HepG2 (cell line): ENCODE measurements around the gene CAMTA1. TPM values are rescaled to one million over a fixed set of nuclear protein-coding genes. Genes with fewer than 3 reads are reported as not detected.

Experiments used
- ATAC-seq: fragments of 200-7000 bp; cut with Tn5 transposase; 3 replicates; pipeline ENCODE4 v1.9.1; 2020; ENCODE audit warnings: mild to moderate bottlenecking, moderate library complexity
- BruUV-seq: library from RNA; stranded (reverse); fragments of 400-500 nt; replicated peaks from 2 replicates; lab custom pipeline; 2021; lab: Mats Ljungman, UMichigan
- CTCF ChIA-PET: fragments of 300-600 bp; formaldehyde crosslinking; extraction: SDS; loops from one replicate; lab custom pipeline; 2021; ENCODE audit warnings: low total read pairs, inconsistent platforms, low intra/inter-chr PET ratio; lab: Yijun Ruan, JAX
- POLR2A ChIA-PET: fragments of 350-600 bp; sonication (Branson Sonifier 250); formaldehyde crosslinking; loops from one replicate; lab custom pipeline; 2020; ENCODE audit warnings: antibody characterized with exemption, inconsistent platforms; lab: Yijun Ruan, JAX
- DNase-seq: peaks from one replicate; pipeline ENCODE4 v3.0.0-alpha.2; 2015; ENCODE audit warnings: low spot score
- FAIRE-seq: peaks from 3 replicates; lab custom pipeline; 2011; peaks lifted over from hg19 to GRCh38; lab: Jason Lieb, UNC
- H2AFZ ChIP-seq: one replicate; pipeline ENCODE4 v1.6.1; 2011; ENCODE audit warnings: low read length, inconsistent platforms
- H3K27ac ChIP-seq: fragments of 300-600 bp; 3 replicates; pipeline ENCODE4 v1.8.0; 2011; ENCODE audit warnings: mixed run types, mild to moderate bottlenecking, mixed read lengths, low read length, inconsistent platforms; ENCODE audit not compliant: insufficient read depth; ENCODE audit errors: extremely low read length
- H3K27me3 ChIP-seq, 2 experiments: fragments of 200-600 bp in 1 of 2; 2 replicates in 1 of 2; 3 replicates in 1 of 2; pipeline versions ENCODE4 v1.6.0 to v1.8.0; 2011; ENCODE audit warnings: low read length in 2 of 2, mild to moderate bottlenecking in 2 of 2, moderate library complexity in 2 of 2, inconsistent platforms in 1 of 2; ENCODE audit not compliant: insufficient read depth in 2 of 2, control insufficient read depth in 1 of 2
- H3K36me3 ChIP-seq, 2 experiments: fragments of 200-600 bp in 1 of 2; replicated peaks in 1 of 2; 2 replicates in 1 of 2; 3 replicates in 1 of 2; pipeline versions ENCODE4 v1.5.1 to v1.8.0; 2011; ENCODE audit warnings: low read length in 2 of 2, inconsistent platforms in 1 of 2; ENCODE audit not compliant: insufficient read depth in 2 of 2, control insufficient read depth in 1 of 2
- H3K4me1 ChIP-seq: 2 replicates; pipeline ENCODE4 v1.5.1; 2012; ENCODE audit warnings: low read length, inconsistent platforms; ENCODE audit not compliant: insufficient read depth
- H3K4me2 ChIP-seq: 2 replicates; pipeline ENCODE4 v1.6.0; 2011; ENCODE audit warnings: low read depth, low read length, inconsistent platforms
- H3K4me3 ChIP-seq, 3 experiments: fragments of 200-600 bp in 1 of 3; sonication (generic), shearing (Covaris generic) in 1 of 3; replicated peaks in 1 of 3; 2 replicates each; pipeline ENCODE4 v1.5.1; 2011 to 2016; ENCODE audit warnings: low read length in 3 of 3, inconsistent platforms in 2 of 3, low read depth in 2 of 3, mild to moderate bottlenecking in 2 of 3, control low read depth in 1 of 3, mixed read lengths in 1 of 3; ENCODE audit not compliant: insufficient read depth in 1 of 3
- H3K79me2 ChIP-seq: one replicate; pipeline ENCODE4 v1.6.1; 2011; ENCODE audit warnings: low read length, inconsistent platforms; ENCODE audit not compliant: insufficient read depth
- H3K9ac ChIP-seq: 2 replicates; pipeline ENCODE4 v1.6.0; 2011; ENCODE audit warnings: mild to moderate bottlenecking, low read depth, low read length, inconsistent platforms; ENCODE audit not compliant: insufficient read depth
- H3K9me3 ChIP-seq: 2 replicates; pipeline ENCODE4 v1.5.1; 2012; ENCODE audit warnings: mild to moderate bottlenecking, low read length
- H4K20me1 ChIP-seq: 2 replicates; pipeline ENCODE4 v1.6.0; 2011; ENCODE audit warnings: inconsistent platforms, mild to moderate bottlenecking, low read length, moderate library complexity; ENCODE audit not compliant: insufficient read depth
- CEBPB ChIP-seq: IDR thresholded peaks from 2 replicates; pipeline ENCODE4 v1.6.1; 2011; ENCODE audit warnings: low read depth, low read length, improper control_type of control experiment, borderline replicate concordance
- CEBPG ChIP-seq: IDR thresholded peaks from 2 replicates; pipeline ENCODE4 v1.6.1; 2016
- CTCF ChIP-seq: sonication (generic); formaldehyde crosslinking; IDR thresholded peaks from 2 replicates; pipeline ENCODE4 v1.5.0; 2020; ENCODE audit warnings: mild to moderate bottlenecking, missing genetic modification reagents, moderate library complexity
- FUBP1 ChIP-seq: sonication (generic); formaldehyde crosslinking; IDR thresholded peaks from 2 replicates; pipeline ENCODE4 v1.5.1; 2020; ENCODE audit warnings: missing genetic modification reagents, mild to moderate bottlenecking, borderline replicate concordance
- GFI1 ChIP-seq: sonication (generic); formaldehyde crosslinking; IDR thresholded peaks from 2 replicates; pipeline ENCODE4 v1.5.0; 2020; ENCODE audit warnings: missing genetic modification reagents, mild to moderate bottlenecking, borderline replicate concordance
- HNF1B ChIP-seq: sonication (generic); formaldehyde crosslinking; IDR thresholded peaks from 2 replicates; pipeline ENCODE4 v1.5.1; 2020; ENCODE audit warnings: mild to moderate bottlenecking, moderate library complexity, missing genetic modification reagents
- KDM2A ChIP-seq: sonication (generic); formaldehyde crosslinking; IDR thresholded peaks from 2 replicates; pipeline ENCODE4 v1.4.0; 2020; ENCODE audit warnings: low read depth, missing genetic modification reagents, borderline replicate concordance
- MED8 ChIP-seq: sonication (generic); formaldehyde crosslinking; IDR thresholded peaks from 2 replicates; pipeline ENCODE4 v1.8.1; 2023; ENCODE audit warnings: mild to moderate bottlenecking, missing genetic modification reagents; ENCODE audit not compliant: insufficient replicate concordance
- MIER2 ChIP-seq: IDR thresholded peaks from 2 replicates; pipeline ENCODE4 v1.6.1; 2016; ENCODE audit warnings: missing biosample characterization, missing genetic modification reagents
- NFATC3 ChIP-seq: sonication (generic); formaldehyde crosslinking; IDR thresholded peaks from 2 replicates; pipeline ENCODE4 v1.5.1; 2020; ENCODE audit warnings: mild to moderate bottlenecking, missing genetic modification reagents
- RAD21 ChIP-seq: fragments of 450-650 bp; formaldehyde crosslinking; IDR thresholded peaks from 2 replicates; pipeline ENCODE4 v1.5.0; 2020; ENCODE audit warnings: mild to moderate bottlenecking
- SALL1 ChIP-seq: sonication (generic); formaldehyde crosslinking; IDR thresholded peaks from 2 replicates; pipeline ENCODE4 v1.8.0; 2022; ENCODE audit warnings: mild to moderate bottlenecking, missing genetic modification reagents
- SMAD1 ChIP-seq: sonication (generic); formaldehyde crosslinking; IDR thresholded peaks from 2 replicates; pipeline ENCODE4 v1.4.0; 2020; ENCODE audit warnings: missing genetic modification reagents, low read depth, mild to moderate bottlenecking, borderline replicate concordance
- SMC3 ChIP-seq: IDR thresholded peaks from 2 replicates; pipeline ENCODE4 v1.6.1; 2011; ENCODE audit warnings: low read length, improper control_type of control experiment
- STAG1 ChIP-seq: sonication (generic); formaldehyde crosslinking; IDR thresholded peaks from 2 replicates; pipeline ENCODE4 v1.4.0; 2020; ENCODE audit warnings: missing genetic modification reagents
- XRCC5 ChIP-seq: fragments of 200-400 bp; formaldehyde crosslinking; optimal IDR thresholded peaks from 2 replicates; pipeline ENCODE3; 2017; ENCODE audit warnings: mild to moderate bottlenecking, low read length
- ZNF552 ChIP-seq: sonication (generic); formaldehyde crosslinking; IDR thresholded peaks from 2 replicates; pipeline ENCODE4 v1.9.0; 2022; ENCODE audit warnings: missing genetic modification reagents, mild to moderate bottlenecking, borderline replicate concordance
- WGBS: methylation state at CpG from one replicate; pipeline ENCODE4 v1.1.6; 2017; ENCODE audit warnings: low lambda C conversion rate; 5-methylcytosine and 5-hydroxymethylcytosine counted together
- in situ Hi-C: cut with HindIII; loops from 2 replicates; pipeline ENCODE4 v1.10.0; 2017; ENCODE audit warnings: low pct_unique_long_range_greater_than_20kb; ENCODE audit not compliant: extremely low pct_ligation_motif_present
- intact Hi-C: fragments of 100-400 bp; cut with micrococcal nuclease; formaldehyde crosslinking; loops from one replicate; pipeline ENCODE4 v1.10.0; 2022; ENCODE audit not compliant: unreplicated experiment
- polyA plus RNA-seq, 8 experiments: library from polyadenylated mRNA; depleted of rRNA in 3 of 8; stranded (reverse) in 7 of 8; unstranded in 1 of 8; fragments of >200 nt; fragmentation: Illumina TruSeq in 4 of 8; extraction: Trizol in 4 of 8; gene quantifications; 2 replicates each; pipeline versions ENCODE4 v1.2.1 to v1.2.3, GENCODE V29; 2011 to 2016; ENCODE audit warnings: low read depth in 4 of 8, missing spikeins in 1 of 8, mixed read lengths in 1 of 8; ENCODE audit not compliant: insufficient read depth in 1 of 8
- total RNA-seq, 5 experiments: library from RNA; depleted of rRNA; stranded (reverse); fragments of >200 nt; fragmentation: Illumina TruSeq; extraction: Trizol; gene quantifications; 2 replicates each; pipeline ENCODE4 v1.2.3, GENCODE V29; 2016; ENCODE audit warnings: low read depth in 1 of 5

CAMTA1 gene
- total and polyA plus RNA-seq, 2 of the 13 experiments (the other 11 are each of a cell fraction or from before 2014, with no cell fraction given): 25.0 to 36.4 TPM

- H3K4me1 ChIP-seq: no peaks in the 10 kb centered on the region
- H3K27ac ChIP-seq: no peak overlapping the region
- 0 out of 2 replicates have a peak overlapping the region, but pooled peaks have one; percentile 10 for H3K4me2 ChIP-seq
- no peaks in the 10 kb centered on the region for H3K9me3 ChIP-seq
- no peaks in the 10 kb centered on the region for H3K79me2 ChIP-seq
- DNase-seq (peak; percentile 43), FAIRE-seq (peak; percentile 91), ATAC-seq (peak; percentile 92)
- ChIA-PET CTCF (interaction anchor here (1.9 to 2.2 kb wide), 2 partner anchors 28 to 351 kb away, joined by 6 read pairs; no protein-coding TSS in a partner anchor), POLR2A (no interaction called here)
- H3K4me3 ChIP-seq: no peak overlapping the region
- in situ Hi-C loops (loop anchor here (10.0 to 25.0 kb wide), 2 partner anchors 276 to 567 kb away; no protein-coding TSS in a partner anchor), intact Hi-C loops (loop anchor here (10.0 kb wide), 1 partner anchor 276 kb away; no protein-coding TSS in a partner anchor)
- H3K9ac ChIP-seq: no peak overlapping the region
- WGBS: 1% methylated on average over 13 of the region's 13 CpGs
- no TSS peak for BruUV-seq
- no peaks in the 10 kb centered on the region for H3K36me3 ChIP-seq
- H3K27me3 ChIP-seq: peaks cover 2 to 14% of the 10 kb centered on the region in 2 experiments; a peak in 2 of 5 replicates
- no peak overlapping the region for H2AFZ ChIP-seq
- H4K20me1 ChIP-seq: no peaks in the 10 kb centered on the region; the same call in 1 of the 2 replicates
- peak; percentile 56 for TF ChIP-seq RAD21 (CRISPR knock-in tag)
- peak; percentile 34; the same call in 1 of the 2 replicates for TF ChIP-seq CEBPG (CRISPR knock-in tag)
- TF ChIP-seq ZNF552 (CRISPR knock-in tag): no peak
- TF ChIP-seq SMC3: peak; percentile 63
- no peak for TF ChIP-seq MED8 (CRISPR knock-in tag)
- peak; percentile 84 for TF ChIP-seq GFI1 (CRISPR knock-in tag)
- TF ChIP-seq SMAD1 (CRISPR knock-in tag): no peak
- peak; percentile 45; the same call in 1 of the 2 replicates for TF ChIP-seq CEBPB
- TF ChIP-seq STAG1 (CRISPR knock-in tag): peak; percentile 80
- TF ChIP-seq NFATC3 (CRISPR knock-in tag): 0 out of 2 replicates have a peak, but pooled peaks have one; percentile 25
- 0 out of 2 replicates have a peak, but pooled peaks have one; percentile 27 for TF ChIP-seq HNF1B (CRISPR knock-in tag)
- TF ChIP-seq FUBP1 (CRISPR knock-in tag): no peak
- peak; percentile 87 for TF ChIP-seq MIER2 (CRISPR knock-in tag)
- TF ChIP-seq CTCF (CRISPR knock-in tag): peak; percentile 87
- peak; percentile 38; the same call in 1 of the 2 replicates for TF ChIP-seq KDM2A
- peak; percentile 55 for TF ChIP-seq XRCC5
- TF ChIP-seq SALL1 (CRISPR knock-in tag): 0 out of 2 replicates have a peak, but pooled peaks have one; percentile 18
Measured at GRCh38 chr1:7070389-7071029, 285.3 kb downstream of the CAMTA1 start.
